Astrocyte (in vitro differentiated cells and primary cell): ENCODE data around the gene ICA1. TPM values are rescaled to one million over a fixed set of nuclear protein-coding genes. Genes with fewer than 3 reads are reported as not detected.

Experiments used
- DNase-seq: peaks from one replicate; pipeline ENCODE4 v3.0.0-alpha.2; 2010; ENCODE audit warnings: low read depth
- FAIRE-seq: peaks from 2 replicates; lab custom pipeline; 2011; peaks lifted over from hg19 to GRCh38; lab: Jason Lieb, UNC
- H2AFZ ChIP-seq: 2 replicates; pipeline ENCODE4 v1.6.0; 2012; ENCODE audit warnings: low read depth, low read length, inconsistent platforms
- H3K27ac ChIP-seq: 2 replicates; pipeline ENCODE4 v1.5.1; 2011; ENCODE audit warnings: low read depth, low read length, inconsistent platforms
- H3K27me3 ChIP-seq: 2 replicates; pipeline ENCODE4 v1.6.0; 2011; ENCODE audit warnings: low read length, inconsistent platforms; ENCODE audit not compliant: insufficient read depth
- H3K36me3 ChIP-seq: 2 replicates; pipeline ENCODE4 v1.5.1; 2011; ENCODE audit warnings: low read length, inconsistent platforms; ENCODE audit not compliant: insufficient read depth
- H3K4me1 ChIP-seq: 2 replicates; pipeline ENCODE4 v1.5.1; 2011; ENCODE audit warnings: low read length, inconsistent platforms; ENCODE audit not compliant: insufficient read depth
- H3K4me2 ChIP-seq: 2 replicates; pipeline ENCODE4 v1.6.0; 2012; ENCODE audit warnings: low read length, inconsistent platforms
- H3K4me3 ChIP-seq: 2 replicates; pipeline ENCODE4 v1.5.1; 2011; ENCODE audit warnings: low read depth, mild to moderate bottlenecking, low read length, inconsistent platforms; ENCODE audit not compliant: insufficient read depth
- H3K79me2 ChIP-seq: 2 replicates; pipeline ENCODE4 v1.6.0; 2012; ENCODE audit warnings: mild to moderate bottlenecking, low read length, inconsistent platforms; ENCODE audit not compliant: insufficient read depth
- H3K9ac ChIP-seq: 2 replicates; pipeline ENCODE4 v1.6.0; 2012; ENCODE audit warnings: mild to moderate bottlenecking, low read length, inconsistent platforms
- H3K9me3 ChIP-seq: 2 replicates; pipeline ENCODE4 v1.5.1; 2012; ENCODE audit warnings: low read depth, mild to moderate bottlenecking, low read length, inconsistent platforms; ENCODE audit not compliant: insufficient read depth
- H4K20me1 ChIP-seq: 2 replicates; pipeline ENCODE4 v1.6.0; 2012; ENCODE audit warnings: low read length, inconsistent platforms; ENCODE audit not compliant: insufficient read depth
- H3K27ac Mint-ChIP-seq: one replicate; pipeline ENCODE4 v1.8.0; 2021; ENCODE audit warnings: mild to moderate bottlenecking, mixed read lengths; ENCODE audit not compliant: unreplicated experiment
- H3K27me3 Mint-ChIP-seq: one replicate; pipeline ENCODE4 v1.8.0; 2021; ENCODE audit warnings: low read depth, mixed read lengths; ENCODE audit not compliant: unreplicated experiment
- H3K36me3 Mint-ChIP-seq: one replicate; pipeline ENCODE4 v1.8.0; 2021; ENCODE audit warnings: low read depth, mixed read lengths; ENCODE audit not compliant: unreplicated experiment
- H3K4me1 Mint-ChIP-seq: one replicate; pipeline ENCODE4 v1.8.0; 2021; ENCODE audit warnings: low read depth, mixed read lengths; ENCODE audit not compliant: unreplicated experiment
- H3K4me3 Mint-ChIP-seq: one replicate; pipeline ENCODE4 v1.8.0; 2021; ENCODE audit warnings: mild to moderate bottlenecking, moderate library complexity, mixed read lengths; ENCODE audit not compliant: unreplicated experiment
- H3K9me3 Mint-ChIP-seq: one replicate; pipeline ENCODE4 v1.8.0; 2021; ENCODE audit warnings: mild to moderate bottlenecking, mixed read lengths; ENCODE audit not compliant: unreplicated experiment
- CTCF ChIP-seq: IDR thresholded peaks from 2 replicates; pipeline ENCODE4 v1.5.1; 2011; ENCODE audit warnings: low read depth, mild to moderate bottlenecking, inconsistent platforms, low read length, moderate library complexity; ENCODE audit not compliant: insufficient read depth
- EZH2 ChIP-seq: IDR thresholded peaks from 2 replicates; pipeline ENCODE4 v1.6.1; 2012; ENCODE audit warnings: mild to moderate bottlenecking, low read length, inconsistent platforms; ENCODE audit not compliant: insufficient read depth
- total RNA-seq: library from RNA; stranded (reverse); gene quantifications from 2 replicates; pipeline ENCODE4 v1.2.1, GENCODE V29; 2021

Gene ICA1
- total RNA-seq, 1 donor from 2014 or later: 8.0 TPM

- Histone ChIP-seq H3K79me2 (no peaks in the 10 kb centered on the region), H3K4me1 (no peaks in the 10 kb centered on the region), H3K27ac (no peak overlapping the region), H3K4me3 (no peak overlapping the region), H3K27me3 (peaks cover 2% of the 10 kb centered on the region), H3K4me2 (no peak overlapping the region), H3K9me3 (no peaks in the 10 kb centered on the region), H3K9ac (no peak overlapping the region), H2AFZ (no peak overlapping the region), H4K20me1 (no peaks in the 10 kb centered on the region), H3K36me3 (no peaks in the 10 kb centered on the region)
- no peak overlapping the region for H3K4me3 Mint-ChIP-seq
- FAIRE-seq (no peak), DNase-seq (no peak)
- H3K27me3 Mint-ChIP-seq: no peaks in the 10 kb centered on the region
- H3K4me1 Mint-ChIP-seq: peaks cover 6% of the 10 kb centered on the region
- no peak overlapping the region for H3K27ac Mint-ChIP-seq
- no peaks in the 10 kb centered on the region for H3K36me3 Mint-ChIP-seq
- no peak for TF ChIP-seq CTCF
- no peak for TF ChIP-seq EZH2
- no peaks in the 10 kb centered on the region for H3K9me3 Mint-ChIP-seq
Observed at GRCh38 chr7:8146106-8146787, 115.7 kb downstream of the ICA1 start.

GRCh38 chr7:8144856-8145255 is 117.1 kb downstream of the ICA1 start:
- Histone ChIP-seq H3K9ac (no peak overlapping the region), H3K4me2 (no peak overlapping the region), H4K20me1 (no peaks in the 10 kb centered on the region), H3K9me3 (no peaks in the 10 kb centered on the region), H3K4me3 (no peak overlapping the region), H3K27me3 (peaks cover 2% of the 10 kb centered on the region), H3K79me2 (no peaks in the 10 kb centered on the region), H2AFZ (no peak overlapping the region), H3K27ac (no peak overlapping the region), H3K36me3 (no peaks in the 10 kb centered on the region), H3K4me1 (no peaks in the 10 kb centered on the region)
- no peaks in the 10 kb centered on the region for H3K36me3 Mint-ChIP-seq
- no peak for TF ChIP-seq EZH2
- TF ChIP-seq CTCF: no peak
- DNase-seq (no peak), FAIRE-seq (no peak)
- no peaks in the 10 kb centered on the region for H3K27me3 Mint-ChIP-seq
- H3K4me3 Mint-ChIP-seq: no peak overlapping the region
- peaks cover 6% of the 10 kb centered on the region for H3K4me1 Mint-ChIP-seq
- no peak overlapping the region for H3K27ac Mint-ChIP-seq
- no peaks in the 10 kb centered on the region for H3K9me3 Mint-ChIP-seq

- Histone ChIP-seq H2AFZ (no peak overlapping the region), H3K4me2 (no peak overlapping the region), H3K4me3 (no peak overlapping the region), H3K79me2 (no peaks in the 10 kb centered on the region), H3K9me3 (no peaks in the 10 kb centered on the region), H4K20me1 (no peaks in the 10 kb centered on the region), H3K4me1 (no peaks in the 10 kb centered on the region), H3K27ac (no peak overlapping the region), H3K9ac (no peak overlapping the region), H3K36me3 (no peaks in the 10 kb centered on the region), H3K27me3 (peaks cover 2% of the 10 kb centered on the region)
- TF ChIP-seq CTCF (no peak), EZH2 (no peak)
- no peaks in the 10 kb centered on the region for H3K27me3 Mint-ChIP-seq
- H3K9me3 Mint-ChIP-seq: no peaks in the 10 kb centered on the region
- DNase-seq (no peak), FAIRE-seq (no peak)
- H3K27ac Mint-ChIP-seq: no peak overlapping the region
- peaks cover 6% of the 10 kb centered on the region for H3K4me1 Mint-ChIP-seq
- no peaks in the 10 kb centered on the region for H3K36me3 Mint-ChIP-seq
- no peak overlapping the region for H3K4me3 Mint-ChIP-seq
Observed at GRCh38 chr7:8143151-8143874, 118.7 kb downstream of the ICA1 start.
